H1 (cell line): ENCODE data around the gene PEX26.

ENCODE experiments used
- ATF2 ChIP-seq: IDR thresholded peaks from 2 replicates; pipeline ENCODE4 v1.6.1; 2012; ENCODE audit warnings: low read length, inconsistent platforms
- BRCA1 ChIP-seq: IDR thresholded peaks from 2 replicates; pipeline ENCODE4 v1.6.1; 2012; ENCODE audit warnings: low read depth, low read length, improper control_type of control experiment
- CEBPB ChIP-seq: IDR thresholded peaks from 2 replicates; pipeline ENCODE4 v1.6.1; 2012; ENCODE audit warnings: low read depth, low read length
- CREB1 ChIP-seq: IDR thresholded peaks from 2 replicates; pipeline ENCODE4 v1.6.1; 2012; ENCODE audit warnings: inconsistent platforms
- CTCF ChIP-seq, 3 experiments: IDR thresholded peaks; 1 replicate in 2 of 3; 2 replicates in 1 of 3; pipeline versions ENCODE4 v1.5.1 to v1.6.1; 2011; ENCODE audit warnings: low read length in 3 of 3, mild to moderate bottlenecking in 3 of 3, inconsistent platforms in 2 of 3, low read depth in 1 of 3, moderate library complexity in 1 of 3; ENCODE audit not compliant: insufficient read depth in 1 of 3; ENCODE audit errors: control extremely low read depth in 1 of 3
- EGR1 ChIP-seq: IDR thresholded peaks from 2 replicates; pipeline ENCODE4 v1.6.1; 2011; ENCODE audit warnings: low read depth, low read length, borderline replicate concordance
- EZH2 ChIP-seq: fragments of 200-600 bp; sonication (generic); IDR thresholded peaks from 2 replicates; pipeline ENCODE4 v1.7.1; 2012; ENCODE audit warnings: low read depth, mild to moderate bottlenecking, moderate library complexity, low read length, inconsistent platforms; ENCODE audit not compliant: severe bottlenecking
- GABPA ChIP-seq: IDR thresholded peaks from 2 replicates; pipeline ENCODE4 v1.6.1; 2011; ENCODE audit warnings: mild to moderate bottlenecking, low read length, moderate library complexity, borderline replicate concordance; ENCODE audit not compliant: insufficient read depth
- PHF8 ChIP-seq: fragments of 200-600 bp; sonication (generic); conservative IDR thresholded peaks from 2 replicates; pipeline ENCODE4 v1.7.1; 2012; ENCODE audit warnings: low read depth, mild to moderate bottlenecking, inconsistent platforms, low read length, moderate library complexity
- POLR2A ChIP-seq, 2 experiments: IDR thresholded peaks; 1 replicate in 1 of 2; 2 replicates in 1 of 2; pipeline ENCODE4 v1.6.1; 2011; ENCODE audit warnings: low read depth in 2 of 2, low read length in 2 of 2, mild to moderate bottlenecking in 2 of 2; ENCODE audit errors: control extremely low read depth in 1 of 2
- RNF2 ChIP-seq: fragments of 200-900, 300-1000 bp; sonication (generic); IDR thresholded peaks from 2 replicates; pipeline ENCODE4 v1.7.1; 2016; ENCODE audit warnings: borderline replicate concordance, low read depth, mild to moderate bottlenecking, antibody characterized with exemption, low read length; ENCODE audit not compliant: poor library complexity, severe bottlenecking; ENCODE audit errors: missing control alignments
- SP1 ChIP-seq: IDR thresholded peaks from 2 replicates; pipeline ENCODE4 v1.6.1; 2011; ENCODE audit warnings: low read depth, low read length
- SP2 ChIP-seq: IDR thresholded peaks from 2 replicates; pipeline ENCODE4 v1.6.1; 2012; ENCODE audit warnings: mild to moderate bottlenecking, low read length, inconsistent platforms

GRCh38 chr22:18145676-18146388, 68.0 kb downstream of the PEX26 start:
- no peak for TF ChIP-seq CTCF (IDR thresholded peaks at IDR 0.05; ENCODE audit: control extremely low read depth in 1 of 3, insufficient read depth in 1 of 3, low read depth in 1 of 3, low read length in 3 of 3)
- TF ChIP-seq PHF8, result no peak
- no peak for TF ChIP-seq EZH2
- TF ChIP-seq CEBPB, result no peak
- TF ChIP-seq ATF2, result no peak
- no peak for TF ChIP-seq EGR1
- TF ChIP-seq RNF2, result no peak
- no peak for TF ChIP-seq POLR2A (IDR thresholded peaks at IDR 0.05; ENCODE audit: control extremely low read depth in 1 of 2, low read depth in 2 of 2, low read length in 2 of 2)
- TF ChIP-seq GABPA, result no peak
- TF ChIP-seq BRCA1, result no peak
- no peak for TF ChIP-seq CREB1
- no peak for TF ChIP-seq SP1
- TF ChIP-seq SP2, result no peak
